ENCODE data around the gene WDR41. TPM values are rescaled to one million over a fixed set of nuclear protein-coding genes. Genes with fewer than 3 reads are reported as not detected.

The WDR41 gene
- polyA plus RNA-seq, 2 of the 4 experiments (the other 2 are of a cell fraction): 62.1 to 88.5 TPM

- TF ChIP-seq ELK1 (IDR thresholded peaks at IDR 0.05; ENCODE audit: low read depth, low read length): no peak
Observed at GRCh38 chr5:77418601-77419581, 73.2 kb downstream of the WDR41 start (continued).

- H3K4me1 ChIP-seq: no peaks in the 10 kb centered on the region
- H3K4me3 ChIP-seq: no peak overlapping the region
- 82% methylated on average over 5 of the region's 5 CpGs for WGBS (ENCODE audit: missing lambda C conversion rate)
- no peaks in the 10 kb centered on the region for H3K9me3 ChIP-seq
- no peak overlapping the region for H3K4me2 ChIP-seq
- FAIRE-seq (no peak), ATAC-seq (no peak), DNase-seq (ENCODE audit: low read depth in 1 of 2, low spot score in 1 of 2) (no peak)
- ChIA-PET POLR2A (no interaction called here), CTCF (interaction anchor here (1.3 kb wide), 1 partner anchor 94 kb away, joined by 3 read pairs; no protein-coding TSS in a partner anchor)
- H3K27ac ChIP-seq: no peak overlapping the region
- TF ChIP-seq MAFK (IDR thresholded peaks at IDR 0.05; ENCODE audit: partially characterized antibody) (no peak), HOXA7 (CRISPR knock-in tag; IDR thresholded peaks at IDR 0.05) (no peak), MAX (IDR thresholded peaks at IDR 0.05) (no peak), EP300 (IDR thresholded peaks at IDR 0.05) (no peak), RNF2 (IDR thresholded peaks at IDR 0.05; ENCODE audit: borderline replicate concordance, low read depth) (no peak), CTCF (IDR thresholded peaks at IDR 0.05) (no peak), SREBF2 (IDR thresholded peaks at IDR 0.05) (no peak), RFX5 (IDR thresholded peaks at IDR 0.05) (no peak), PHF8 (IDR thresholded peaks at IDR 0.05; ENCODE audit: borderline replicate concordance, low read depth) (no peak)
Observed at GRCh38 chr5:77418162-77418561, 74.0 kb downstream of the WDR41 start.

- FAIRE-seq: no peak
- DNase-seq (ENCODE audit: low read depth in 1 of 2, low spot score in 1 of 2): no peak
- ChIA-PET POLR2A (no interaction called here), CTCF (no interaction called here)
- Histone ChIP-seq H3K9me3 (no peaks in the 10 kb centered on the region), H3K4me2 (no peak overlapping the region), H3K4me1 (no peaks in the 10 kb centered on the region), H3K27ac (no peak overlapping the region), H3K4me3 (no peak overlapping the region)
- WGBS (ENCODE audit: missing lambda C conversion rate): 94% methylated on average over 7 of the region's 7 CpGs
- TF ChIP-seq EP300 (IDR thresholded peaks at IDR 0.05): no peak
- no peak for ATAC-seq
Observed at GRCh38 chr5:77413049-77413448, 79.1 kb downstream of the WDR41 start.

GRCh38 chr5:77409870-77410621 lies 82.1 kb downstream of the WDR41 start:
- no peak overlapping the region for H3K4me2 ChIP-seq
- DNase-seq (ENCODE audit: low read depth in 1 of 2, low spot score in 1 of 2) (no peak), FAIRE-seq (no peak), ATAC-seq (no peak)
- no peaks in the 10 kb centered on the region for H3K4me1 ChIP-seq
- TF ChIP-seq RCOR1 (IDR thresholded peaks at IDR 0.05; ENCODE audit: low read depth, low read length) (no peak), MAFK (IDR thresholded peaks at IDR 0.05; ENCODE audit: partially characterized antibody) (no peak), CBX2 (IDR thresholded peaks at IDR 0.05; ENCODE audit: borderline replicate concordance, low read depth) (no peak), NPAS2 (CRISPR knock-in tag; IDR thresholded peaks at IDR 0.05; ENCODE audit: borderline replicate concordance) (no peak), BCL3 (IDR thresholded peaks at IDR 0.05) (no peak)
- H3K27ac ChIP-seq: no peak overlapping the region
- WGBS (ENCODE audit: missing lambda C conversion rate): 58% methylated on average over 10 of the region's 10 CpGs
- no peaks in the 10 kb centered on the region for H3K9me3 ChIP-seq
- ChIA-PET CTCF (interaction anchor here (1.0 kb wide), 1 partner anchor 26 kb away, joined by 3 read pairs; no protein-coding TSS in a partner anchor), POLR2A (no interaction called here)
- H3K4me3 ChIP-seq: no peak overlapping the region
